Cardiac muscle cell (in vitro differentiated cells and primary cell): Measurements from ENCODE around the gene CLK4. TPM values are rescaled to one million over a fixed set of nuclear protein-coding genes. Genes with fewer than 3 reads are reported as not detected.
A peak's percentile ranks its signal among the peaks of the same experiment; 100 is the strongest.

Experiments used
- DNase-seq, 2 donors: peaks; one replicate each; pipeline versions ENCODE4 v3.0.0 to v3.0.0-alpha.2; 2010 to 2017; ENCODE audit warnings: low read depth in 1 of 2, low spot score in 1 of 2
- H3K27ac ChIP-seq: fragments of 200-600 bp; sonication (generic); 2 replicates; pipeline ENCODE4 v1.5.1; 2016
- H3K27me3 ChIP-seq: fragments of 200-600 bp; sonication (generic); 2 replicates; pipeline ENCODE4 v1.6.0; 2016; ENCODE audit warnings: control low read depth
- H3K36me3 ChIP-seq: fragments of 200-600 bp; sonication (generic); 2 replicates; pipeline ENCODE4 v1.5.1; 2016; ENCODE audit warnings: control low read depth
- H3K4me1 ChIP-seq: fragments of 200-600 bp; sonication (generic); 2 replicates; pipeline ENCODE4 v1.8.1; 2017; ENCODE audit warnings: low read depth, mild to moderate bottlenecking, mixed run types
- H3K4me3 ChIP-seq: fragments of 200-600 bp; sonication (generic); 2 replicates; pipeline ENCODE4 v1.5.1; 2016; ENCODE audit warnings: mild to moderate bottlenecking
- H3K9me3 ChIP-seq: fragments of 200-600 bp; sonication (generic); 2 replicates; pipeline ENCODE4 v1.5.1; 2017; ENCODE audit warnings: low read depth, mild to moderate bottlenecking, control low read depth
- polyA plus RNA-seq: library from polyadenylated mRNA; unstranded; fragments of >200 nt; fragmentation: Nextera tagmentation; extraction: Ambion mirVana; gene quantifications from 2 replicates; pipeline ENCODE4 v1.2.1, GENCODE V29; 2016
- total RNA-seq: library from RNA; depleted of rRNA; stranded (reverse); fragments of >200 nt; gene quantifications from 2 replicates; pipeline ENCODE4 v1.2.3, GENCODE V29; 2016
- TF ChIP-seq, protein P1 (sequence below): IDR thresholded peaks from 2 replicates; pipeline ENCODE4 v1.5.1; 2012; ENCODE audit warnings: low read depth, mild to moderate bottlenecking, low read length

Gene CLK4
- total RNA-seq, result 24.9 and 35.2 TPM in 2 replicates
- polyA plus RNA-seq, result 29.4 and 38.2 TPM in 2 replicates

DNA sequence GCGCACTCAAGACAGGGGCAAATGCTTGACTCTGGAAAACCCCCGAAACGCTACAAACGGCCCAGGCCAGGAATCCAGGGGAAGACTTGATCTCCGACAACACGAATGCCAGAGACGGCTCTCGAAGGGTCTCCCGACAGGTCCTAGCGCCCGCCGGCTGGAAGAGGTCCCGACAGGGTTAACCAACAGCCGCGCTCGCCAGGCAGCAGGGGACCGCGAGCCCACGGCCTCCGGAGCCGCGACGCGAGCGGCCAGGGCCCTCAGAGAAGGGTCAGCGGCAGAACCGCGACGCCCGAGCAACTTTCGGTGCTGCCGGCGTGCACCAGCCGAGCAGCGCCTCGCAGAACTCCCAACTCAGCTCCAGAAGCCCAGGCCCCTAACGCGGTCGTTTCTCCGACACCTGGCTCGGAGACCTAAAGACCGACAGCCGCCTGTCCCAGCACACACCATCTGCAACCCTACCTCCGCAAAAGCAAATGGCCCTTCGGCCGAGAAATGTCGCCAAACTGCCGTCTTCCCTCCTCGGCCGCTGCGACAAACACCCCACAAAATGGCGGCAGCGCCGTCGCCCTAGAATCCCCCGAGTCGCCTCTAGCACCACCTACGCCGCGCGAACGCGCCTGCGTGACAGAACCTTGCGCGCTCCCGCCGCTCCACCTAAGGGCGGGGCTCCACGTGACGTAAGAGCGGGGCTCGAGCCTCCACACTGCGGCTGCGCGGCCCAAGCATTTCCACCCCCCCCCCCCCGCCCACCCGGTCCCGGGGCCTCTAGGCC lies at the start of gene CLK4:
CLK4 (minus strand) TSS at position 567 of the 775 bp plus-strand sequence. CDS start 3,634 bp downstream, outside the sequence.
- H3K27me3 ChIP-seq, result no peaks in the 10 kb centered on the region
- TF ChIP-seq, protein P1, sequence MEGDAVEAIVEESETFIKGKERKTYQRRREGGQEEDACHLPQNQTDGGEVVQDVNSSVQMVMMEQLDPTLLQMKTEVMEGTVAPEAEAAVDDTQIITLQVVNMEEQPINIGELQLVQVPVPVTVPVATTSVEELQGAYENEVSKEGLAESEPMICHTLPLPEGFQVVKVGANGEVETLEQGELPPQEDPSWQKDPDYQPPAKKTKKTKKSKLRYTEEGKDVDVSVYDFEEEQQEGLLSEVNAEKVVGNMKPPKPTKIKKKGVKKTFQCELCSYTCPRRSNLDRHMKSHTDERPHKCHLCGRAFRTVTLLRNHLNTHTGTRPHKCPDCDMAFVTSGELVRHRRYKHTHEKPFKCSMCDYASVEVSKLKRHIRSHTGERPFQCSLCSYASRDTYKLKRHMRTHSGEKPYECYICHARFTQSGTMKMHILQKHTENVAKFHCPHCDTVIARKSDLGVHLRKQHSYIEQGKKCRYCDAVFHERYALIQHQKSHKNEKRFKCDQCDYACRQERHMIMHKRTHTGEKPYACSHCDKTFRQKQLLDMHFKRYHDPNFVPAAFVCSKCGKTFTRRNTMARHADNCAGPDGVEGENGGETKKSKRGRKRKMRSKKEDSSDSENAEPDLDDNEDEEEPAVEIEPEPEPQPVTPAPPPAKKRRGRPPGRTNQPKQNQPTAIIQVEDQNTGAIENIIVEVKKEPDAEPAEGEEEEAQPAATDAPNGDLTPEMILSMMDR, result no peak
- peaks cover 14% of the 10 kb centered on the region for H3K36me3 ChIP-seq
- H3K4me1 ChIP-seq, result peaks cover 8% of the 10 kb centered on the region
- H3K9me3 ChIP-seq, result no peaks in the 10 kb centered on the region
- H3K27ac ChIP-seq, result peak within 1 kb of the TSS; percentile 97
- H3K4me3 ChIP-seq, result peak within 1 kb of the TSS; percentile 89
- peak; percentile 97 for DNase-seq

- no peaks in the 10 kb centered on the region for H3K27me3 ChIP-seq
- TF ChIP-seq, protein P1, result no peak
- no peak for DNase-seq
- peaks cover 5% of the 10 kb centered on the region for H3K4me1 ChIP-seq
- H3K4me3 ChIP-seq, result no peak overlapping the region
- no peaks in the 10 kb centered on the region for H3K9me3 ChIP-seq
- H3K36me3 ChIP-seq, result no peaks in the 10 kb centered on the region
- H3K27ac ChIP-seq, result no peak overlapping the region
Observed at GRCh38 chr5:178675922-178676321, 49.1 kb upstream of the CLK4 start.

GRCh38 chr5:178674334-178674733 lies 47.5 kb upstream of the CLK4 start:
- Histone ChIP-seq H3K4me3 (no peak overlapping the region), H3K9me3 (no peaks in the 10 kb centered on the region), H3K36me3 (no peaks in the 10 kb centered on the region), H3K4me1 (peaks cover 5% of the 10 kb centered on the region), H3K27me3 (no peaks in the 10 kb centered on the region), H3K27ac (no peak overlapping the region)
- DNase-seq, result peak in 1 of 2 donors; percentile 8
- TF ChIP-seq, protein P1, result no peak

- H3K36me3 ChIP-seq, result no peaks in the 10 kb centered on the region
Observed at GRCh38 chr5:178673801-178674295, 47.0 kb upstream of the CLK4 start.

GRCh38 chr5:178672630-178673029 lies 45.8 kb upstream of the CLK4 start:
- Histone ChIP-seq H3K4me3 (no peak overlapping the region), H3K4me1 (peaks cover 5% of the 10 kb centered on the region), H3K36me3 (no peaks in the 10 kb centered on the region), H3K27ac (no peak overlapping the region), H3K9me3 (no peaks in the 10 kb centered on the region), H3K27me3 (no peaks in the 10 kb centered on the region)
- DNase-seq, result no peak
- TF ChIP-seq, protein P1, result no peak

More at GRCh38 chr5:178673801-178674295, 47.0 kb upstream of the CLK4 start:
- H3K27me3 ChIP-seq, result no peaks in the 10 kb centered on the region
- no peak overlapping the region for H3K4me3 ChIP-seq
- peaks cover 5% of the 10 kb centered on the region for H3K4me1 ChIP-seq
- TF ChIP-seq, protein P1, result no peak
- no peaks in the 10 kb centered on the region for H3K9me3 ChIP-seq
- H3K27ac ChIP-seq, result no peak overlapping the region
- no peak for DNase-seq
